HCT116 (cell line): ENCODE data around the gene PDE1C. TPM values are rescaled to one million over a fixed set of nuclear protein-coding genes. Genes with fewer than 3 reads are reported as not detected.

ENCODE experiments used
- ATAC-seq: fragments of 200-7000 bp; cut with Tn5 transposase; 2 replicates; pipeline ENCODE4 v1.9.1; 2020; ENCODE audit warnings: mild to moderate bottlenecking, moderate library complexity
- BruUV-seq: library from RNA; stranded (reverse); fragments of 400-500 nt; replicated peaks from 2 replicates; lab custom pipeline; 2021; lab: Mats Ljungman, UMichigan
- CTCF ChIA-PET: fragments of 300-600 bp; sonication (Branson Sonifier 250); formaldehyde crosslinking; loops from one replicate; lab custom pipeline; 2021; ENCODE audit warnings: antibody characterized with exemption; lab: Charles Lee
- POLR2A ChIA-PET: fragments of 300-600, 350-600 bp; sonication (Branson Sonifier 250); formaldehyde crosslinking; loops from one replicate; lab custom pipeline; 2021; ENCODE audit warnings: antibody characterized with exemption; lab: Charles Lee
- RAD21 ChIA-PET, 2 experiments: fragments of 300-600 bp; sonication (Branson Sonifier 250); formaldehyde crosslinking; loops; one replicate each; lab custom pipeline; 2023; ENCODE audit warnings: low total read pairs in 2 of 2; ENCODE audit not compliant: uncharacterized antibody in 2 of 2, unreplicated experiment in 2 of 2, low non-redundant PET in 1 of 2; lab: Charles Lee
- DNase-seq: peaks from one replicate; pipeline ENCODE4 v3.0.0-alpha.2; 2010; ENCODE audit warnings: low read depth, low spot score
- H2AFZ ChIP-seq: fragments of 200-600 bp; shearing (Covaris generic), sonication (generic); 2 replicates; pipeline ENCODE4 v1.6.1; 2017; ENCODE audit warnings: low read depth, mixed run types, mixed read lengths, antibody characterized with exemption, low read length; ENCODE audit not compliant: poor library complexity, severe bottlenecking
- H3K27ac ChIP-seq: 2 replicates; pipeline ENCODE4 v1.5.1; 2012; ENCODE audit warnings: low read depth, low read length
- H3K27me3 ChIP-seq: fragments of 200-600 bp; sonication (generic); 2 replicates; pipeline ENCODE4 v1.6.1; 2016; ENCODE audit warnings: mixed run types, low read length, mixed read lengths; ENCODE audit not compliant: insufficient read depth
- H3K36me3 ChIP-seq, 2 experiments: fragments of 200-500 bp in 1 of 2; fragments of 200-600 bp in 1 of 2; sonication (Bioruptor generic) in 1 of 2; sonication (generic) in 1 of 2; 2 replicates each; pipeline versions ENCODE4 v1.5.1 to v1.6.1; 2014 to 2016; ENCODE audit warnings: low read length in 2 of 2, inconsistent platforms in 1 of 2, mixed read lengths in 1 of 2, mixed run types in 1 of 2; ENCODE audit not compliant: insufficient read depth in 2 of 2, control insufficient read depth in 1 of 2
- H3K4me1 ChIP-seq, 2 experiments: fragments of 200-600 bp in 1 of 2; sonication (generic) in 1 of 2; 2 replicates each; pipeline versions ENCODE4 v1.5.1 to v1.6.1; 2012 to 2017; ENCODE audit warnings: low read length in 2 of 2, inconsistent platforms in 1 of 2, mild to moderate bottlenecking in 1 of 2, mixed read lengths in 1 of 2, mixed run types in 1 of 2, moderate library complexity in 1 of 2; ENCODE audit not compliant: insufficient read depth in 2 of 2, control insufficient read depth in 1 of 2
- H3K4me2 ChIP-seq: fragments of 200-600 bp; sonication (generic); 2 replicates; pipeline ENCODE4 v1.6.1; 2017; ENCODE audit warnings: mixed run types, low read length, mixed read lengths
- H3K4me3 ChIP-seq, 2 experiments: fragments of 200-600 bp in 1 of 2; sonication (generic) in 1 of 2; replicated peaks in 1 of 2; 2 replicates each; pipeline ENCODE4 v1.5.1; 2011 to 2016; ENCODE audit warnings: low read length in 2 of 2, control low read depth in 1 of 2, low read depth in 1 of 2, mild to moderate bottlenecking in 1 of 2, mixed read lengths in 1 of 2, mixed run types in 1 of 2
- H3K79me2 ChIP-seq: fragments of 200-600 bp; sonication (generic); 2 replicates; pipeline ENCODE4 v1.6.1; 2017; ENCODE audit warnings: mild to moderate bottlenecking, mixed run types, low read length, moderate library complexity, mixed read lengths; ENCODE audit not compliant: insufficient read depth
- H3K9ac ChIP-seq: fragments of 200-600 bp; sonication (generic); 2 replicates; pipeline ENCODE4 v1.6.1; 2016; ENCODE audit warnings: low read length, mixed read lengths
- H3K9me2 ChIP-seq: fragments of 200-600 bp; sonication (generic), shearing (Covaris generic); 2 replicates; pipeline ENCODE4 v1.6.1; 2017; ENCODE audit warnings: mixed run types, mild to moderate bottlenecking, moderate library complexity; ENCODE audit not compliant: insufficient read depth
- H3K9me3 ChIP-seq, 2 experiments: fragments of 200-500 bp in 1 of 2; fragments of 200-600 bp in 1 of 2; sonication (Bioruptor generic) in 1 of 2; sonication (generic) in 1 of 2; 2 replicates each; pipeline ENCODE4 v1.6.1; 2014 to 2017; ENCODE audit warnings: low read length in 2 of 2, mixed read lengths in 2 of 2, inconsistent platforms in 1 of 2, low read depth in 1 of 2, mild to moderate bottlenecking in 1 of 2, mixed run types in 1 of 2, moderate library complexity in 1 of 2; ENCODE audit not compliant: control insufficient read depth in 1 of 2, insufficient read depth in 1 of 2
- H4K20me1 ChIP-seq: fragments of 200-600 bp; sonication (generic), shearing (Covaris generic); 2 replicates; pipeline ENCODE4 v1.6.1; 2017; ENCODE audit warnings: mixed run types, mild to moderate bottlenecking, moderate library complexity; ENCODE audit not compliant: insufficient read depth
- CEBPB ChIP-seq: IDR thresholded peaks from 2 replicates; pipeline ENCODE4 v1.6.1; 2012; ENCODE audit warnings: low read depth
- ELF1 ChIP-seq: IDR thresholded peaks from 2 replicates; pipeline ENCODE4 v1.6.1; 2012; ENCODE audit warnings: low read depth, borderline replicate concordance
- MAX ChIP-seq: IDR thresholded peaks from 2 replicates; pipeline ENCODE4 v1.6.1; 2012
- POLR2A ChIP-seq: IDR thresholded peaks from 2 replicates; pipeline ENCODE4 v1.7.0; 2011; ENCODE audit warnings: borderline replicate concordance; ENCODE audit not compliant: insufficient read depth, insufficient read length; ENCODE audit errors: extremely low read depth
- POLR2AphosphoS5 ChIP-seq: IDR thresholded peaks from 2 replicates; pipeline ENCODE4 v1.6.1; 2011; ENCODE audit warnings: mild to moderate bottlenecking, low read depth, low read length, moderate library complexity
- REST ChIP-seq: IDR thresholded peaks from 2 replicates; pipeline ENCODE4 v1.6.1; 2012; ENCODE audit warnings: low read depth
- SP1 ChIP-seq: IDR thresholded peaks from 2 replicates; pipeline ENCODE4 v1.6.1; 2012; ENCODE audit warnings: low read depth
- TCF7L2 ChIP-seq: IDR thresholded peaks from 2 replicates; pipeline ENCODE4 v1.7.0; 2011; ENCODE audit warnings: borderline replicate concordance, inconsistent platforms; ENCODE audit not compliant: insufficient read depth, insufficient read length; ENCODE audit errors: extremely low read depth
- ZNF274 ChIP-seq: fragments of 200-500 bp; sonication (Bioruptor generic); IDR thresholded peaks from 2 replicates; pipeline ENCODE4 v1.6.1; 2014; ENCODE audit warnings: mild to moderate bottlenecking, low read depth, low read length, inconsistent platforms
- intact Hi-C: fragments of 100-400 bp; cut with micrococcal nuclease; formaldehyde crosslinking; loops from 2 replicates; pipeline ENCODE4 v1.10.0; 2022
- total RNA-seq: library from RNA; stranded (reverse); gene quantifications from one replicate; pipeline ENCODE4 v1.2.1, GENCODE V29; 2021; ENCODE audit not compliant: unreplicated experiment

PDE1C gene
- total RNA-seq, 1 experiment from 2014 or later: 0.17 TPM

GRCh38 chr7:31921047-31921446 is 149.2 kb downstream of the PDE1C start:
- Histone ChIP-seq H3K9me3 (no peaks in the 10 kb centered on the region), H3K79me2 (no peaks in the 10 kb centered on the region), H3K4me1 (no peaks in the 10 kb centered on the region), H3K27me3 (0 out of 2 replicates have a peak, but pooled peaks cover 5% of the 10 kb centered on the region), H3K9ac (no peak overlapping the region), H3K4me3 (no peak overlapping the region), H3K9me2 (no peaks in the 10 kb centered on the region), H3K36me3 (no peaks in the 10 kb centered on the region), H2AFZ (no peak overlapping the region), H3K4me2 (no peak overlapping the region), H4K20me1 (no peaks in the 10 kb centered on the region), H3K27ac (no peak overlapping the region)
- ChIA-PET CTCF (no interaction called here), RAD21 (no interaction called here), POLR2A (no interaction called here)
- DNase-seq (no peak), ATAC-seq (no peak)
- TF ChIP-seq SP1 (no peak), MAX (no peak), CEBPB (no peak), REST (no peak), POLR2A (no peak), ZNF274 (no peak), ELF1 (no peak), POLR2AphosphoS5 (no peak), TCF7L2 (no peak)
- intact Hi-C loops: no loop called here
- no TSS peak for BruUV-seq
